Natural killer cell (primary cell): Measurements from ENCODE around the gene CHST3. TPM values are rescaled to one million over a fixed set of nuclear protein-coding genes. Genes with fewer than 3 reads are reported as not detected.

Experiments
- ATAC-seq, 3 donors: fragments of 150-1000 bp in 2 of 3; fragments of 200-7000 bp in 1 of 3; cut with Tn5 transposase; 1 replicate in 1 of 3; 2 replicates in 2 of 3; pipeline ENCODE4 v1.10.0; 2021; ENCODE audit warnings: mild to moderate bottlenecking in 2 of 3, moderate library complexity in 2 of 3
- DNase-seq, 2 donors: peaks; one replicate each; pipeline versions ENCODE4 v3.0.0 to v3.0.0-alpha.2; 2013 to 2021; ENCODE audit warnings: mixed read lengths in 1 of 2
- H3K27ac ChIP-seq: one replicate; pipeline ENCODE4 v1.5.1; 2013; ENCODE audit warnings: mild to moderate bottlenecking, low read length
- H3K27me3 ChIP-seq: one replicate; pipeline ENCODE4 v1.6.1; 2013; ENCODE audit warnings: low read length; ENCODE audit not compliant: control insufficient read depth, insufficient read depth
- H3K36me3 ChIP-seq: one replicate; pipeline ENCODE4 v1.6.1; 2013; ENCODE audit warnings: low read length; ENCODE audit not compliant: control insufficient read depth, insufficient read depth
- H3K4me1 ChIP-seq: one replicate; pipeline ENCODE4 v1.6.1; 2013; ENCODE audit warnings: low read length; ENCODE audit not compliant: control insufficient read depth, insufficient read depth
- H3K4me3 ChIP-seq: one replicate; pipeline ENCODE4 v1.5.1; 2013; ENCODE audit warnings: low read length
- H3K9me3 ChIP-seq: one replicate; pipeline ENCODE4 v1.6.1; 2013; ENCODE audit warnings: low read length; ENCODE audit not compliant: control insufficient read depth, insufficient read depth
- H3K27ac Mint-ChIP-seq, 2 donors: one replicate each; pipeline ENCODE4 v1.8.0; 2022; ENCODE audit warnings: mild to moderate bottlenecking in 2 of 2, mixed read lengths in 2 of 2, moderate library complexity in 1 of 2
- H3K27me3 Mint-ChIP-seq, 2 donors: one replicate each; pipeline ENCODE4 v1.8.0; 2022; ENCODE audit warnings: low read depth in 2 of 2, mixed read lengths in 2 of 2
- H3K36me3 Mint-ChIP-seq: one replicate; pipeline ENCODE4 v1.8.0; 2022; ENCODE audit warnings: mixed read lengths
- H3K4me1 Mint-ChIP-seq, 2 donors: one replicate each; pipeline ENCODE4 v1.8.0; 2022; ENCODE audit warnings: mixed read lengths in 2 of 2
- H3K4me3 Mint-ChIP-seq: one replicate; pipeline ENCODE4 v1.8.0; 2022; ENCODE audit warnings: mild to moderate bottlenecking, moderate library complexity, mixed read lengths
- H3K9me3 Mint-ChIP-seq, 2 donors: one replicate each; pipeline ENCODE4 v1.8.0; 2022; ENCODE audit warnings: mixed read lengths in 2 of 2
- CTCF ChIP-seq: fragments of 200-600 bp; IDR thresholded peaks from one replicate; pipeline ENCODE4 v1.8.0; 2022; ENCODE audit warnings: antibody characterized with exemption
- WGBS: methylation state at CpG from one replicate; pipeline ENCODE4 v1.1.7; 2013; ENCODE audit warnings: missing lambda C conversion rate; ENCODE audit not compliant: insufficient coverage; 5-methylcytosine and 5-hydroxymethylcytosine counted together
- intact Hi-C: fragments of 100-400 bp; cut with micrococcal nuclease; formaldehyde crosslinking; loops from one replicate; pipeline ENCODE4 v1.14.2; 2022
- total RNA-seq, 4 donors: library from RNA; stranded (reverse); fragments of 120-200 nt in 1 of 4; gene quantifications; one replicate each; pipeline versions ENCODE4 v1.2.3 to v1.2.4, GENCODE V29; 2013 to 2022

The CHST3 gene
- total RNA-seq, 3 donors from 2014 or later (not counting 1 experiment from before 2014, with no cell fraction given) = not detected

GRCh38 chr10:72062382-72062781, 98.2 kb downstream of the CHST3 start:
- WGBS = 93% methylated on average over 10 of the region's 10 CpGs
- Histone ChIP-seq H3K9me3 (no peaks in the 10 kb centered on the region), H3K4me3 (no peak overlapping the region), H3K27ac (no peak overlapping the region), H3K36me3 (peaks cover 39% of the 10 kb centered on the region), H3K27me3 (no peaks in the 10 kb centered on the region), H3K4me1 (no peaks in the 10 kb centered on the region)
- no peak for TF ChIP-seq CTCF
- H3K27me3 Mint-ChIP-seq = no peaks in the 10 kb centered on the region
- intact Hi-C loops = no loop called here
- peaks cover 2 to 9% of the 10 kb centered on the region in 2 donors for H3K4me1 Mint-ChIP-seq
- DNase-seq = peak in 1 of 2 donors; percentile 46
- no peak for ATAC-seq
- H3K36me3 Mint-ChIP-seq = no peaks in the 10 kb centered on the region
- H3K9me3 Mint-ChIP-seq = no peaks in the 10 kb centered on the region
- H3K4me3 Mint-ChIP-seq = no peak overlapping the region
- peak overlapping the region; percentile 34 to 86 for H3K27ac Mint-ChIP-seq

Other genes starting within 250 kb of the CHST3 start
- under 1 TPM; 0.14 to 0.52 (median 0.40) TPM for gene C10orf105, start 244.6 kb upstream of the CHST3 start, total RNA-seq
- gene VSIR, start 190.9 kb upstream of the CHST3 start, total RNA-seq = 100 to 1,000 TPM; 134 to 193 (median 178) TPM
- gene PSAP, start 113.1 kb upstream of the CHST3 start, total RNA-seq = 100 to 1,000 TPM; 324 to 488 (median 428) TPM
- gene SPOCK2, start 124.2 kb downstream of the CHST3 start, total RNA-seq = 100 to 1,000 TPM; 258 to 329 (median 293) TPM